ENCODE data around the gene C16orf95. TPM values are rescaled to one million over a fixed set of nuclear protein-coding genes. Genes with fewer than 3 reads are reported as not detected.

The C16orf95 gene
- polyA plus RNA-seq, 1 experiment = 7.8 TPM

DNA sequence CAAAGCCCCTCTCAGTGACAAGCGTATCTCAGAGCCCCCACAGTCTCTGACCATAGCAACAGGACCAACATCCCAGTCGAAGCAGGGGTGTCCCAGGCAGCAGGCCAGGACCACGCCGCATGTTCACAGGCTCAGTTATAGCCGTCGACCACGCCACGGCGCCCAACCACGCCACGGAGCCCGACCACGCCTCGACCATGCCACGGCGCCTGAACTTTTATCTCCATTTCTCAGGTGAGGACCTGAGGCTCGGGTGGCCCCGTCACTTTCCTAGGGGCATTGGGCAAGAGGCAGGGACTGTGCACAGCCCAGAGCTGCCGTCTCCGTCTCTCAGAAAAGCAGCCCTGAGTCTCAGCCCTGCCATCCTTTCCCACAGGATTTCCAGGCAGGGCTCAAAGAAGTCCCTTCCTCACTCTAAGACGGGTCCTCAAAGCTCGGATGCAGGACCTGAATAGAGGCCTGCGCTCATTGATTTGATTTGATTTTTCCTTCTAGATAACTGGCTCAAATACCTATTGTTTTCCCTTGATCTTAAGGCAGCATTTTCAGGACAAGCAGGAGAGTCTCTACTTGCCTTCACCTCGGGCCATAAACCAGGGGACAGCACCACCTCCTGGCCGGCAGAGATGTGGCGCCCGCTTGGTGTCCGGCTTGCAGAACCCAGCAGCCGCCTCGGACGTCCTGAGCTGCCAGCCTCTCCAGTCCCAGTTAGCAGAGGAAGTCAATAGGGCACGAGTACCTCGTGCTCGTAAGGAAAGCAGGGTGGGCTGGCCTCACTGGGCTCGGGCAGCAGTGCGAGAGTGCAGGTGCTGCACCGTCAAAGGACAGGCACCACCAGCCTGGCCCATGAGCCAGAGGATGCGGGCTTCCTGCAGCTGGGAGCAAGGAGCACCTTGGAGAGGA, 38.8 kb downstream of the C16orf95 start:
- Histone ChIP-seq H3K36me3 (ENCODE audit: control insufficient read depth, insufficient read depth, low read length) (no peaks in the 10 kb centered on the region), H3K27me3 (ENCODE audit: control insufficient read depth, insufficient read depth, low read length) (no peaks in the 10 kb centered on the region), H3K4me3 (ENCODE audit: low read depth, low read length) (no peak overlapping the region)
- peak; percentile 19 for DNase-seq (ENCODE audit: low read depth)
- ChIA-PET POLR2A (no interaction called here), CTCF (interaction anchor here (0.6 to 5.6 kb wide), 37 partner anchors 9 to 717 kb away, joined by 3 to 56 read pairs (median 4); no protein-coding TSS in a partner anchor)
- TF ChIP-seq, protein P1, sequence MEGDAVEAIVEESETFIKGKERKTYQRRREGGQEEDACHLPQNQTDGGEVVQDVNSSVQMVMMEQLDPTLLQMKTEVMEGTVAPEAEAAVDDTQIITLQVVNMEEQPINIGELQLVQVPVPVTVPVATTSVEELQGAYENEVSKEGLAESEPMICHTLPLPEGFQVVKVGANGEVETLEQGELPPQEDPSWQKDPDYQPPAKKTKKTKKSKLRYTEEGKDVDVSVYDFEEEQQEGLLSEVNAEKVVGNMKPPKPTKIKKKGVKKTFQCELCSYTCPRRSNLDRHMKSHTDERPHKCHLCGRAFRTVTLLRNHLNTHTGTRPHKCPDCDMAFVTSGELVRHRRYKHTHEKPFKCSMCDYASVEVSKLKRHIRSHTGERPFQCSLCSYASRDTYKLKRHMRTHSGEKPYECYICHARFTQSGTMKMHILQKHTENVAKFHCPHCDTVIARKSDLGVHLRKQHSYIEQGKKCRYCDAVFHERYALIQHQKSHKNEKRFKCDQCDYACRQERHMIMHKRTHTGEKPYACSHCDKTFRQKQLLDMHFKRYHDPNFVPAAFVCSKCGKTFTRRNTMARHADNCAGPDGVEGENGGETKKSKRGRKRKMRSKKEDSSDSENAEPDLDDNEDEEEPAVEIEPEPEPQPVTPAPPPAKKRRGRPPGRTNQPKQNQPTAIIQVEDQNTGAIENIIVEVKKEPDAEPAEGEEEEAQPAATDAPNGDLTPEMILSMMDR (IDR thresholded peaks at IDR 0.05; ENCODE audit: insufficient read depth, low read depth, low read length) = peak; percentile 96

DNA sequence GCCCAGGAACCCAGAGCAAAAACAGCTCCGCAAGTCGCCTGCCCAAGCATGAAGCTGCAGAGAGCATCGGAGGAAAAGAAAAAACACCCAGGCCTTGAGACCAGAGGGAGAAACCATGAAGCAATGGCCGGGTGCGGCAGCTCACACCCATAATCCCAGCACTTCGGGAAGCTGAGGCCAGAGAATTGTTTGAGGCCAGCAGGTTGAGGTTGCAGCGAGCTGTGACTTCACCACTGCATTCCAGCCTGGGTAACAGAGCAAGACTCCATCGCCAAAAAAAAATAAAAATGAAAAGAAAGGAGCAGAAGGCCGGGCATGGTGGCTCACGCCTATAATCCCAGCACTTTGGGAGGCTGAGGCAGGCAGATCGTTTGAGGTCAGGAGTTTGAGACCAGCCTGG, 40.3 kb downstream of the C16orf95 start:
- DNase-seq (ENCODE audit: low read depth) = no peak
- Histone ChIP-seq H3K27me3 (ENCODE audit: control insufficient read depth, insufficient read depth, low read length) (no peaks in the 10 kb centered on the region), H3K36me3 (ENCODE audit: control insufficient read depth, insufficient read depth, low read length) (no peaks in the 10 kb centered on the region), H3K4me3 (ENCODE audit: low read depth, low read length) (no peak overlapping the region)
- POLR2A ChIA-PET = no interaction called here
- TF ChIP-seq, protein P1 (IDR thresholded peaks at IDR 0.05; ENCODE audit: insufficient read depth, low read depth, low read length) = no peak
- CTCF ChIA-PET = interaction anchor here (0.9 to 5.6 kb wide), 6 partner anchors 8 to 719 kb away, joined by 3 to 56 read pairs (median 22); no protein-coding TSS in a partner anchor

DNA sequence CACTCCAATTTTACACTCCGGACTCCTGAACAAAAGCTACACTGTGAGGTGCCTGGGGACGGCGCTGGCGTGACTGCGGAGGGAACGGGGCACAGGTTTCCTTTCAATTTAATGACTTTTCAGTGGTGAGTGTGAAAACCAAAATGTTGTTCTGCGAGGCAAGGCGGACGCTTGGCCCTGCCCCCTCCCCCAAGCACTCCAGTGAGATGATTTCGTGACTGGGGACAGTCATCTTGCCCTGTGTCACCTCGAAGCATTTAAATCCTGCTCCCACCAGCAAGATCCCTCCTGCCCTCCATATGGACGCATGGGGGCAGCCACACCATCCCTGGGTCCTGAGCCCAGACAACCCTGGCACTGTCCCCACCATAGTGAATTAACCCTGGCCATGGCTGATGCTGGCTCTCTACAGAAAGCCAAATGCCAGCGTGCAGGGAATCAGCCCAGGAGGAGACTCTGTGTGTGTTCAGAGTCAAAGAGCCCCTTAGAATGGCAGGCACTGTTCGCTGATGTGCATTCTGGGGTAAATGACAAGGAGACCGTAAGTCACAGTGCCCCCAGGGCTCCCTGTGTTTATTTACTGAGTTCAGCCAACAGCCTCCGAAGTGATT, 41.0 kb downstream of the C16orf95 start:
- Histone ChIP-seq H3K36me3 (ENCODE audit: control insufficient read depth, insufficient read depth, low read length) (no peaks in the 10 kb centered on the region), H3K27me3 (ENCODE audit: control insufficient read depth, insufficient read depth, low read length) (no peaks in the 10 kb centered on the region), H3K4me3 (ENCODE audit: low read depth, low read length) (no peak overlapping the region)
- CTCF ChIA-PET = interaction anchor here (0.9 to 5.6 kb wide), 4 partner anchors 198 to 718 kb away, joined by 3 to 56 read pairs (median 24); no protein-coding TSS in a partner anchor
- POLR2A ChIA-PET = no interaction called here
- DNase-seq (ENCODE audit: low read depth) = no peak
- TF ChIP-seq, protein P1 (IDR thresholded peaks at IDR 0.05; ENCODE audit: insufficient read depth, low read depth, low read length) = no peak

DNA sequence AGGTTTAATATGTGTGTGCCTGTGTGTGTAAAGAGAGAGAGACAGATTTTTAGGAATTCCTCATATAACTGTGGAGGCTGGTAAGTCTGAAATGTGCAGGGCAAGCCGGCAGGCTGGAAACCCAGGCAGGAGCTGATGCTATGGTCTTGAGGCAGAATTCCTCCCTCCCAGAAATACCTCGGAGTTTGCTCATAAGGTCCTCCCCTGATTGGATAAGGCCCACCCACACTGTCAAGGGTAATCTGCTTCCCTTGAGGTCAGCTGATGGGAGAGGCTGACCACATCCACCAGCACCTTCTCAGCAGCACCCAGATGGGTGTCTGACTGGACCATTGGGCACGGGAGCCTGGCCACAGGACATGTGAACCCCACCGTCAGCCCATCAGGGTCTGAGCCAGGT, 42.4 kb downstream of the C16orf95 start:
- Histone ChIP-seq H3K4me3 (ENCODE audit: low read depth, low read length) (no peak overlapping the region), H3K27me3 (ENCODE audit: control insufficient read depth, insufficient read depth, low read length) (no peaks in the 10 kb centered on the region), H3K36me3 (ENCODE audit: control insufficient read depth, insufficient read depth, low read length) (no peaks in the 10 kb centered on the region)
- ChIA-PET CTCF (interaction anchor here (1.0 to 2.5 kb wide), 3 partner anchors 212 to 712 kb away, joined by 3 to 9 read pairs (median 7); no protein-coding TSS in a partner anchor), POLR2A (no interaction called here)
- TF ChIP-seq, protein P1 (IDR thresholded peaks at IDR 0.05; ENCODE audit: insufficient read depth, low read depth, low read length) = no peak
- no peak for DNase-seq (ENCODE audit: low read depth)

DNA sequence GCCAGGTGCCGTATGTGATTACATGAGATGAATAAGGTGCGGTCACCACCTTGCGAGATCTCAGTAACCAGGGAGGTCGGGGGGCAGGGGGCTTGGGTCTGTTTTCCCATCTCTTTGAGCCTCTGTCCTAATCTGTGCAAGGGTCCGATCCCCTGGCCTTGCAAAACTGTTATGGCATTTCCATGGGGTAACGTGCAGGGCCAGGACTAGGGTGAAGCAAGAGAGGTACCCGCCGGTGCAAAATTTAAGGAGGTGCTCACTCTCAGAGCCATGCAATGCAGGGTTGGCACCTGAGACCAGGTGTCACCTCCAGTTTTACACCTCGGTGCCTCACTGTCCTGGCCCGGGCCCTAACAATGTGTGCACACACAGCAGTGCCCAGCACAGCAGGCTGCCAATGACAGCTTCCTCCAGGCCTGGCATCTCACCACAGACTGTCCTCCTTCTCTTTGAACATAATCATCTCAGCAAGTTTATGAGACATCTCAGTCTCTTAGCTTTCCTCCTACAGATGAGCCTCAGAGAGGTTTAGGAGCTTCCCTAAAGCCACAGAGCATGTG, 43.6 kb downstream of the C16orf95 start:
- ChIA-PET POLR2A (no interaction called here), CTCF (interaction anchor here (2.3 to 2.5 kb wide), 2 partner anchors 211 to 711 kb away, joined by 7 to 9 read pairs; no protein-coding TSS in a partner anchor)
- TF ChIP-seq, protein P1 (IDR thresholded peaks at IDR 0.05; ENCODE audit: insufficient read depth, low read depth, low read length) = no peak
- DNase-seq (ENCODE audit: low read depth) = no peak
- H3K4me3 ChIP-seq (ENCODE audit: low read depth, low read length) = no peak overlapping the region
- no peaks in the 10 kb centered on the region for H3K36me3 ChIP-seq (ENCODE audit: control insufficient read depth, insufficient read depth, low read length)
- H3K27me3 ChIP-seq (ENCODE audit: control insufficient read depth, insufficient read depth, low read length) = no peaks in the 10 kb centered on the region
